ENCODE data around the gene DCAF17.

DCAF17 gene

DNA sequence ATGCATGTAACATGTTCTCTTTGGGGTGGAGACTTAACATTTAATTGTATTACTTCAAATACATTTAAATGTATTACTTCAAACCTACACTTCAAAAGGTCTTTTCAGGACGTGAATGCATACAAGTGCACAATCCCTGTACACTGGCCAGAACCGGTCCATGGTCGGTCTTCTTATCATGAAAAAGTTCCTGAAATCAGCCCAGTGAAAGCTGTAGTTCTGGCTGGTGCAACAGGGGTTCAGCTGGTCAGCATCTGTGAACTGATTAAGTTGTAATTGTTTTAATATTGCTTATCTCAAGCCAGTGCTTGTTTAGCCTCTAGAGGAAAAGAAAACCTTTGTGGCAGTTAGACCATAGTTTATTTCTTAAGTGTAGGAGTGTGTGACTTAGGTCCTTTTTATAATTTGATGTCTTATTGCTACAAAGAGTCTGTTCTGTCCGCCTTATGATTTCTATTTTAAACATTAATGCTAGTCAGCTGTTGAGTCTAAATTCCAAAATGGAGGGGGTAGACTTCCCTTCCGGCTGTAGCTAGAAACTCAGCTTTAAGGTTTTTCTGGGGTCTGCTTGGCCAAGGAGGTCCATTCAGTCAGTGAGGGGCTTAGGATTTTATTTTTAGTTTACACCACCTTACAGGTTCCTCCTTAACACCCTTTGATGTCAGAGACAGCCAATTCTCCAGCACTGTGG is 87.5 kb downstream of the DCAF17 start:
- H3K4me3 ChIP-seq (ENCODE audit: low read depth, low read length), result peak overlapping the region; percentile 85

GRCh38 chr2:171522052-171522787 is 88.2 kb downstream of the DCAF17 start, which contains the start of gene CYBRD1:
CYBRD1 (plus strand) TSS chr2:171522474; CDS start chr2:171522546, 72 bp downstream.
- DNase-seq (ENCODE audit: low read depth), result peak; percentile 90
- H3K4me3 ChIP-seq (ENCODE audit: low read depth, low read length), result peak within 1 kb of the TSS; percentile 85
- peak; percentile 20 for TF ChIP-seq CTCF (conservative IDR thresholded peaks at IDR 0.05; ENCODE audit: low read depth, low read length)

More for the DNA sequence above, 87.5 kb downstream of the DCAF17 start:
- no peak for TF ChIP-seq CTCF (conservative IDR thresholded peaks at IDR 0.05; ENCODE audit: low read depth, low read length)
- DNase-seq (ENCODE audit: low read depth), result no peak

DNA sequence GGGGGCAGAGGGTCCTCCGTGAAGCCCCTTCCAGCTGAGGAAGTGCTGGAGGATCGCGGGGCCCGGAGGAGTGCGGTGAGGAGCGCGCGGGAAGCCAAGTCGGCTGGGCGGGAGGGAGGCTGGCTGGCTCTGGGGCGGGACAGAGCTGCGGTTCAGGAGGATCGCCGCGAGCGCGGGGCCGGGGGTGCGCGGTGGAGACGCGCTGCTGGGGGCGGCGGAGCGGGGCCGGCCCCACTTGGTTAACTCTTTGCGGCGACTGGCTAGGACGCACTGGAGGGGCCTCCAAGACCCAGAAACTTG is 88.7 kb downstream of the DCAF17 start:
- H3K4me3 ChIP-seq (ENCODE audit: low read depth, low read length), result peak overlapping the region; percentile 85
- DNase-seq (ENCODE audit: low read depth), result peak; percentile 58
- no peak for TF ChIP-seq CTCF (conservative IDR thresholded peaks at IDR 0.05; ENCODE audit: low read depth, low read length)

- no peak for TF ChIP-seq CTCF (conservative IDR thresholded peaks at IDR 0.05; ENCODE audit: low read depth, low read length)
- DNase-seq (ENCODE audit: low read depth), result peak; percentile 83
- H3K4me3 ChIP-seq (ENCODE audit: low read depth, low read length), result peak overlapping the region; percentile 85
Measured at GRCh38 chr2:171523088-171524017, 89.3 kb downstream of the DCAF17 start.

DNA sequence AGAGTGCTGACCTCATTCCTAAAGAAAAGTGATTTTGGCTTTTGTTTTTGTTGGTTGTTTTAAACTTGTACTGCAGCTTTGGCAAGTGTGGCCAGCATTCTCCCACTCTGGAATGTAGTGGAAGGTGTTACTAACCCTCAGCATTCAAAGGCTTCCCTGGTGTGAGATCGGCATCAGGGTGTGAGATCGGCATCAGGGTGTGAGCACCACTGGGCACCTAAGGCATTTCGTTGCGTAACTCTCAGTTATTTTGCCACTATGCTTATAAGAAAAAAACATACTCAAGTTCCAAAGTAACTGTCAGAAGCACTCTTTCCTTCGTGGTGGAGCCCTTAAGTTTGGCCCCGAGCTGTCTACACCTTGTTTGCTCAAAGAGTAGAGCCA is 90.0 kb downstream of the DCAF17 start:
- H3K4me3 ChIP-seq (ENCODE audit: low read depth, low read length), result peak overlapping the region; percentile 85
- peak; percentile 67 for DNase-seq (ENCODE audit: low read depth)

GRCh38 chr2:171529914-171530313 is 95.9 kb downstream of the DCAF17 start:
- peak; percentile 23 for DNase-seq (ENCODE audit: low read depth)
- peak; percentile 74 for TF ChIP-seq CTCF (conservative IDR thresholded peaks at IDR 0.05; ENCODE audit: low read depth, low read length)
- H3K4me3 ChIP-seq (ENCODE audit: low read depth, low read length), result no peak overlapping the region

More for the DNA sequence above, 90.0 kb downstream of the DCAF17 start:
- no peak for TF ChIP-seq CTCF (conservative IDR thresholded peaks at IDR 0.05; ENCODE audit: low read depth, low read length)
